HL-60 (cell line): ENCODE results near the gene RECK.

ENCODE experiments used
- CTCF ChIP-seq: IDR thresholded peaks from one replicate; pipeline ENCODE4 v1.5.1; 2011; ENCODE audit warnings: low read length, control low read depth, inconsistent platforms; ENCODE audit not compliant: insufficient read depth
- POLR2AphosphoS5 ChIP-seq: IDR thresholded peaks from 2 replicates; pipeline ENCODE4 v1.6.1; 2012; ENCODE audit warnings: low read depth
- REST ChIP-seq: IDR thresholded peaks from 2 replicates; pipeline ENCODE4 v1.6.1; 2012; ENCODE audit warnings: low read depth; ENCODE audit not compliant: insufficient replicate concordance

- TF ChIP-seq POLR2AphosphoS5 (no peak), CTCF (no peak), REST (no peak)
These were observed at the start of gene RECK for GRCh38 chr9:36036780-36037548.
